ENCODE data around the gene VMAC.
"Not testable (repeated sequence)": the region's sequence is repeated elsewhere in the genome, so short reads cannot be mapped to it uniquely, and the experiment has no call there.

Gene VMAC

DNA sequence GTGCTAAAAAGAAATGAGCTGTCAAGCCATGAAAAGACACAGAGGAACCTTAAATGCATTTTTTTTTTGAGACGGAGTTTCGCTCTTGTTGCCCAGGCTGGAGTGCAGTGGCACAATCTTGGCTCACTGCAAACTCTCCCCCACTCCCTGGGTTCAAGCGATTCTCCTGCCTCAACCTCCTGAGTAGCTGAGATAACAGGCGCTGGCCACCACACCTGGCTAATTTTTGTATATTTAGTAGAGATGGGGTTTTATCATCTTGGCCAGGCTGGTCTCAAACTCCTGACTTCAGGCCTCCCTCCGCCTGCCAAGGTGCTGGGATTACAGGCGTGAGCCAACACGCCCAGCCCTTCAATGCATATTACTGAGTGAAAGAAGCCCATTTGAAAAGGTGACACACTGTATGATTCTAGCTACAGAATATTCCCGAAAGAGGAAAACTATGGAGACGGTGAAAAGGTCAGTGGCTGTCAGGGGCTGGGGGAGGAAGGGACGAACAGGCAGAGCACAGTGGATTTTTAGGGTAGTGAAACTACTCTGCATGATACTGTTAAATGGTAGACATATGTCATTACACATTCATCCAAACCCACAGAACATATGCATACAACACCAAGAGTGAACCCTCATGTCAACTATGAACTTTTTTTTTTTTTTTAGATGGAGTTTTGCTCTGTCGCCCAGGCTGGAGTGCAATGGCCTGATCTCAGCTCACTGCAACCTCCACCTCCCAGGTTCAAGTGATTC lies 20.4 kb upstream of the VMAC start:
- not testable (repeated sequence) for DNase-seq (ENCODE audit: low read depth)

GRCh38 chr19:5889288-5889971 lies 15.2 kb upstream of the VMAC start:
- DNase-seq (ENCODE audit: low read depth), result no peak

- DNase-seq (ENCODE audit: low read depth), result no peak
Measured at GRCh38 chr19:5890099-5890498, 14.6 kb upstream of the VMAC start.

DNA sequence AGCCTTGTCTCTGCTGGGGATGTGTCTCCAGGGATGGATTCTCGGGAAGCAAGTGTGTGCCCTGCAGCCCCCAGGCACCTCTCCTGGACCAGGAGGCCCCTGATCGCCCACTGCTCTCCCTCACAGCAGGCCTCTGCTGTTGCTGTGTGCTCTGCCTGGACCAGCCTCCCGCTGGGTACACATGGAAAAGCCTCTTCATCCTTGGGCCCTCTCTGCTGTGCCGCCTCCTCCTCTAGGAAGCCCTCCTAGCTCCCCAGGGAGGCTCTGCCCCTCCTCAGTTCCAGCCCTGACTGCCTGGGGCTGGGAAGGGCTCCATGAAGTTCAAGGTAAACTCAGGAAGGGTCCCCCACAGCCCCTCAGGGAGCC lies 13.1 kb upstream of the VMAC start:
- DNase-seq (ENCODE audit: low read depth), result no peak

DNA sequence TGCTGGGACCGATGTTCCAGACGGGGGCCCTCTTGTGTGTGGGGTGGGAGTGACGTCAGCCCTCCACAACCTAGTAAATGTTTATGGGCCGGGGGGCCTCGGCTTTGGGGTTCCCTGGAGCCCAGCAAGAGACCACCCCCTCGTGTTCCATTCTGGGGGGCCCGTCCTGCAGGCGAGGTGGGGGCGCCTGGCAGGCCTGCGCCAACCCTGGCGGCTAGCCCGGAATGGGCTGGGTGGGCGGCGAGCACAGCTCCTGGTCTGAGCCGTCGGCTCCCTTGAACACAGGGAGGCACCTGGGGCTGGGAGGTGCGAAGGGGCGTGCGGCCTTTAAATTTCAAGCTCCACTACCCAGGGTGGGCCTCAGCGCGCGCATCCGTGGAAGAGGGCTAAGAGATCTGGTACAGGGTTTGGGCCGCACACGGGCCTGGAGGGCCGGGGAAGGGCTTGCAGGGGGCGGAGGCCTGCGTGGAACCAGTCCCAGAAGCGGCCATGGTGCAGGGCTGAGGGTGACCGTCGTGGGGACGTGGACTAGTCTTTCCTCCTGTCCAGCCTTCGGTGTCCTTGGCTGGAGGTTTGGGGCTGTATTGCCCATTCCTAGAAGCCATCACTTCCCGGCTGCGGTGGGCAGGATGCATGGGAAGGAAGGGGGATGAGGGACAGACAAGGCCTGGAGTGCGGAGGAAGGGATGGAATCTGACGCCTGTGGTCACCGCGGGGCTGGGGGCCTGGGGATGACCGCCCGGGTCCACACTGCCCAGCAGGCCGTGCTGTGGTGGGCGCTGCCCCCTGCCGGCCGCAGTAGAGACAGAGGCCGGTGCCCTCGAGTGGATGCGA lies 12.5 kb upstream of the VMAC start:
- no peak for DNase-seq (ENCODE audit: low read depth)

- DNase-seq (ENCODE audit: low read depth), result no peak
Measured at GRCh38 chr19:5892772-5893275, 11.8 kb upstream of the VMAC start.

DNA sequence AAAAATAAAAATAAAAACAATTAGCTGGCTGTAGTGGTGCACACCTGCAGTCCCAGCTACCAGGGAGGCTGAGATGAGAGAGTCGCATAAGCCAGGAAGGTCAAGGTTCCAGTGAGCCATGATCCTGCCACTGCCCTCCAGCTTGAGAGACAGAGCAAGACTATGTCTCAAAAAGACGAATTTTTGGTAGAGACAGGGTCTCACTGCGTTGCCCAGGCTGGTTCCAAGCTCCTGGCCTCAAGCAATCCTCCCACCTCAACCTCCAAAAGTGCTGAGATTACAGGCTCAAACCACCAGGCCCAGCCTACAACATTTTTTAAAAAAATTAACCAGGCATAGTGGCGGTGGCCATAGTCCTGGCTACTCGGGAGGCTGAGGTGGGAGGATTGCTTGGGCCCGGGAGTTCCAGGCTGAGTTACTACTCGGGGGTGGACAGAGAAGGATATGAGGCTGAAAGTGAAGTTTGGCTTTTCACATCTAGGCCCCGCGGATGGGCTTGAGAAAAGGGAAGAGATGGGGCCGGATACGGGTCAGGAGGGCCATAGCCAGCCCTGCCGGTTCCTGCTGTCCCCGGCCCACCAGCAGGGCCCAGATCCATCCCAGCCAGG lies 11.3 kb upstream of the VMAC start:
- no peak for DNase-seq (ENCODE audit: low read depth)

DNA sequence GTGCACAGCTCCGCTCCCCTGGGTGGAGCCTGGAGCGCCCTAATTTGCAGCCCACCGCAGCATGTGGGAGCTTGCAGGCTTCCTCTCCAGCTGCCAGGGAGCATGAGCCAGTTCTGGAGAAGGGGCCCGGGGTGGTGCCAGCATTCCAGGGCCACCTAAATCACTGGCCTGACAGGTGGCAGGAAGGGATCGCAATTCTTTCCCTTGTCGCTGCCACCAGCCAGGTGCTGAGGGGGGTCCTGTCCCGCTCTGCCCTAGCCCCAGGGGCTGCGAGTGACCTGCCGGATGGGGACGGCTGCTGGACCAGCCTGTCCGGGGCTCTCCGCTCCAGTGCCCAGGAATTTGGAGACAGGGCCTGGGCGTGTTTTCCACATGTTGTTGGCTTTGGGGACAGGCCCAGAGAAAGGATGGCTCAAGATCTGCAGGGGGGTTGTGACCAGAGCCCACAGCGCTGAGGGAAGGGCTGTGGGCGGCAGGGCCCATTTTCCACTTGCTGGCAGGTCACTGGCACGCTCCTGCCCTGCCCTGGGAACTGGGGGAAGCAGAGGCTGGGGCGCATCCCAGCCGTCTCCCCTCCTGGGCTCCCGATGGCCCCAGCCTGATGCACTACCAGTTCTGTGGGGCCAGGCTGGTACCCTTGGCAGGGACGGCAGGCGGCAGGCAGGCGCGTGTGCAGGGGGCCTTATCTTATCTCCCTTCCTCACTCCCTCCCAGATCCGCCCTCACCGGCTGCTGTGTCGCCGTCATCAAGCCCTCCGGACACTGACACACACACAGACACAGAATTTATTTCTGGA lies 10.6 kb upstream of the VMAC start:
- DNase-seq (ENCODE audit: low read depth), result no peak

GRCh38 chr19:5894704-5895349 lies 9.8 kb upstream of the VMAC start:
- no peak for DNase-seq (ENCODE audit: low read depth)

DNA sequence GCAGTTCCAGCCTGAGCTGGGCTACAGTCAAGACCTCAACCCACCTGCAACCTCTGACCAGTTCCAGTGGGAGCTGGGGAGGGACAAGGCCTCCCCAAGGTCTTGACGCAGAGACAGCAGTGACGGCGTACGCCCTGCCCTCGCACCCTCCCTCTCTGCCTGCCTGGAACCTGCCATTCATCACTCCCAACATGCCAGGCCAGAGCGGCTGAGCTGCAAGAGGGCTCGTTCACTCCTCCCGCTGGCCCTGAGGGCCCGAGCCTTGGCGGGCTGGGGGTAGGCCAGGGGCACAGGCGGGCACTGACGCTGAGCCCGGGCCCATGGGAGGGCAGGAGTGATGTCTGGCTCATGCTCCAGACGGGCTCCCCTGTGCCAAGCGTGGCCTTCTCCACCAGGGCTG lies 9.3 kb upstream of the VMAC start:
- no peak for DNase-seq (ENCODE audit: low read depth)

GRCh38 chr19:5895890-5896289 lies 8.8 kb upstream of the VMAC start:
- no peak for DNase-seq (ENCODE audit: low read depth)

DNA sequence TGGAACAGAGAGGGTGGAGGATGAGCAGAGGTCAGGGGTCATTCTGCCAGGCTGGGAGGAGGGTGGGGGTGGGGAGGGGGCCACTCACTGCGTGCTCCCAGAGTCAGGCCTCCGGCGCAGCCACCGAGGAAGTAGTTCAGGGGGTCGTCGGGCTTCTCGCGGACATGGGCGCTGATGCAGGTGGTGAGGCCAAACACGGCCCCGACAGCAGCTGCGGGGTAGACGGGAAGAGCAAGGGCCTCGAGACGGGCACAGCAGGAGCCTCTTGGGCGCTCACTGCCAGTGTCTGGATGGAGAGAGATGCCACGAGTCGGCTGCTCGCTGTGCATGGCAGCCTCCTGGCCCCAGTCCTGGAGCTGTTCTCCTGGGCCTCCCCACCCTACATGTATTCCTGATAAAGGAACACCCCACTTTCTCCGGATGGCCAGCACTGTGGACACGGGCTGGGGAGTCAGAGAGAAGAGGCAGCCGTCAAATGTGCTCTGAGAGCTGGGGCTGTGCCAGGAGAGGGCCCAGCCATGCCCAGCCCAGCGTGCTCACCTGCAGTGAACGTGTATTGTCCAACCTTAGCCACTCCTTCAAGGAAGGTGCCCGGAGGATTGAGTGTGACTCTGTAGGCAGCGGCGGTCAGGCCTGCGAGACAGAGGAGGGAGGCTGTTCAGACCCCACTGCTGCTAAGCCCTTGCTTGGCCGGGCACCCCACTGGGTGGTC lies 8.2 kb upstream of the VMAC start:
- DNase-seq (ENCODE audit: low read depth), result no peak

DNA sequence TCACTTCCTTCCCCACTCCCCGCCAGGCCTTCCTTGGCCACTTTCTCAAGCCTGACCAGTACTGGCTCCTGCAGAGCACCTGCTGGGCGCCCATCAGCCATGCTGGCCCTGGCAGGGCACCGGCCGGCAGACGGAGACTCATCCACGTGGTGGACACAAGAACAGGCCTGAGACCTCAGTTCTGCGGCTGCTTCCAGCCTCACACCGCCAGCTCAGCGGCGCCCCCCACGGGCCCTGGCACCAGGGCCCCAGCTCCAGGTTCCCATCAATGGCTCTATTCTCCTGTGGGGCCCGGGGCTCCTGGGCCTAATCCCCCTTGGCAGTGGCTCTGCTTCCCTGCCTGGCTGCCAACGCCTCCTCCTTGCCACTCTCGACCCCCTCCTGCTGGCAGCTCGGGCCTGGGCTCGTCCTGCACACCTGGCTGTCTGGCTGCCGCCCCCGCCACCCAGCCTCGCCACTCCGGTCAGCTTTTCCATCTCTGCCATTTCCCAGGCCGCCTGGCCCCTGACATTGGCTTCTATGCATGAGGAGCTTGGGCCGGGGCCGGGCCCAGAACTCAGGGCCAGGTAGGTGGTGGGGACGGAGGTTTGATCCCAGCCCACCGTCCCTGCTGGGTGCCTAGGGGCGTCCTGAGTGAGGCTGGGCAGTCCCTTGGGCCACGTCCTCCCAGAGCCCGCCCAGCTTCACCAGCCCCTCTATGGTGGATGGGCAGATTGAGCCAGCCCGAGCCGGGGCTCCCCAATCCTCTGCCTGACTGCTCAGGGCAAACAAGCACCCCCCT lies 7.3 kb upstream of the VMAC start:
- DNase-seq (ENCODE audit: low read depth), result no peak

DNA sequence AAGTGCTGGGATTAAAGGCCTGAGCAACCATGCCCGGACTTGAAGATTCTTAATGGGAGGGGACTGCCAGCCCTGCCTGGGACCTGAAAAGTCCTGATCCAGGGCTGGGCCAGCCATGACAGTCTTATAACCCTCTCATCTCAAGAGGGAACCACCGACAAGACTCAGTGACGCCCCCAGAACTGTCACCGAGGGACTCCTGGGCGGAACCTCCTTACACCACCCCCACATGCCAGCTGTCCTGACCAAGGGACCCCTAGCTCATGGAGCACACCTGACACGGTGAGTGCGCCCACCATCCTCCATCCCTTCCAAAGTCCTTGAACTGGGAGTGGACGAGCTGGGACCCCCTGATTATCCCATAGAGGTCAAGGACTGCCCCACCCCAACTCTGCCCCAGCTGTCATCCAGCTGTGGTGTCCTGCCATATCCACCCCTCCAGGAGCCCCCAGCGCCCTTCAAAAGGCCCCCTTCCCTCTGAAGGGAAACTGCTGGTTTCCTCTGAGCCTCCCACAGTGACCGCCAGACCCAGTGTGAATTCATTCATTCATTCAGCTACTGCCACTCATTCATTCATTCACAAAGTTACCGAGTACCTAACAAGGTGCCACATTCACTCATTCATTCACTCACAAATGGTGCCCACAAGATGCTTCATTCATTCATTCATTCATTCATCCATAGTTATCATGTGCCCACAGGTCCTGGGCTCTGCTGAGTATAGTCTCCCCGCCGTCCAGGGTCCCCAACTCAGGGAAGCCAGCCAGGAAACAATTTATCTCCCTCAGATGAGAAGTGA lies 4.7 kb upstream of the VMAC start:
- DNase-seq (ENCODE audit: low read depth), result no peak

DNA sequence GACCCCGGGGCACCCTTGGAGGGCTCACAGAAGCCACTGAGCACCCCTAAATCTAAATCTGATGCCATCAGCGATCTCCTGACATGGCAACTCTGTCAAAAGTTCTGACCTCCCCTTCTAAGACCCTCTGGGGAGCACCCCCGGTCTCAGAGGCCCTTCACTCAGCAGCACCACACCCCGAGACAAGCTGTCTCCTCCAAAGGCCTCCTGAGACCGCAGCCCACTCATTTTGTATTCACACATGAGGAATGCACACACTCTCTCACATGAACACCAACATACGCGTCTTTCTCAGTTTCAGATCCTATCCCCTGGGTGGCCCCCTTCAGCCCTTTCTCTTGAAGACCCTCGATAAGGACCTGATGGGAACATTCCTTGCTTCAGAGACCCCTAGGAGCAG lies 3.7 kb upstream of the VMAC start:
- DNase-seq (ENCODE audit: low read depth), result no peak

GRCh38 chr19:5903056-5903623 lies 1.5 kb upstream of the VMAC start:
- DNase-seq (ENCODE audit: low read depth), result no peak

- peak; percentile 95 for DNase-seq (ENCODE audit: low read depth)
Measured at GRCh38 chr19:5903624-5904351, 884 bp upstream of the VMAC start, which contains the start of gene NDUFA11. NDUFA11 (minus strand) TSS chr19:5903790; CDS start chr19:5903708, 82 bp downstream.

Data from activated T-cell treated with anti-CD3 and anti-CD28 coated beads for 24 hours (primary cell).